AG10803 (cell line): ENCODE results near the gene LSAMP.

Experiments used
- DNase-seq: peaks from one replicate; pipeline ENCODE4 v3.0.0; 2010; ENCODE audit warnings: low read depth
- H3K4me3 ChIP-seq: 2 replicates; pipeline ENCODE4 v1.5.1; 2011; ENCODE audit warnings: mild to moderate bottlenecking, low read length, control low read depth
- CTCF ChIP-seq: conservative IDR thresholded peaks from 2 replicates; pipeline ENCODE4 v1.5.1; 2011; ENCODE audit warnings: mild to moderate bottlenecking, low read length, control low read depth, inconsistent platforms

Gene LSAMP

GRCh38 chr3:115932807-115933206 is 512.5 kb downstream of the LSAMP start:
- no peak for TF ChIP-seq CTCF
- DNase-seq = no peak
- H3K4me3 ChIP-seq = no peak overlapping the region

- no peak for DNase-seq
- no peak for TF ChIP-seq CTCF
- H3K4me3 ChIP-seq = no peak overlapping the region
These were observed 513.7 kb downstream of the LSAMP start for GRCh38 chr3:115931581-115931980.

- no peak for DNase-seq
- no peak for TF ChIP-seq CTCF
- no peak overlapping the region for H3K4me3 ChIP-seq
These were observed 514.4 kb downstream of the LSAMP start for GRCh38 chr3:115930922-115931321.

- TF ChIP-seq CTCF = no peak
- no peak overlapping the region for H3K4me3 ChIP-seq
- DNase-seq = no peak
These were observed 515.1 kb downstream of the LSAMP start for GRCh38 chr3:115930168-115930567.

- DNase-seq = no peak
- H3K4me3 ChIP-seq = no peak overlapping the region
- no peak for TF ChIP-seq CTCF
These were observed 516.9 kb downstream of the LSAMP start for GRCh38 chr3:115928376-115928775.

GRCh38 chr3:115927197-115927596 is 518.1 kb downstream of the LSAMP start:
- no peak for DNase-seq
- H3K4me3 ChIP-seq = no peak overlapping the region
- no peak for TF ChIP-seq CTCF

GRCh38 chr3:115922681-115923347 is 522.5 kb downstream of the LSAMP start:
- no peak overlapping the region for H3K4me3 ChIP-seq
- DNase-seq = peak; percentile 49
- TF ChIP-seq CTCF = peak; percentile 74
